ENCODE results near the gene HMGN2.
A peak's percentile ranks its signal among the peaks of the same experiment; 100 is the strongest.

HMGN2 gene

GRCh38 chr1:26472320-26472900, at the start of gene HMGN2:
TSS of gene HMGN2 (plus strand) at chr1:26472440. CDS start at chr1:26472613, 173 bp downstream.
- DNase-seq: peak; percentile 61 to 97 (median 89)

GRCh38 chr1:26429721-26430120, 42.5 kb upstream of the HMGN2 start:
- no peak for DNase-seq

- DNase-seq: peak; percentile 76 to 100 (median 98)
These were observed 40.1 kb upstream of the HMGN2 start, which contains the start of gene DHDDS for GRCh38 chr1:26431979-26432695. TSS of gene DHDDS (plus strand) at chr1:26432321. CDS start at chr1:26432946, 625 bp downstream.

- DNase-seq: no peak
These were observed 39.4 kb upstream of the HMGN2 start for GRCh38 chr1:26432793-26433192.

GRCh38 chr1:26434161-26434752, 38.0 kb upstream of the HMGN2 start:
- no peak for DNase-seq

- DNase-seq: no peak
These were observed 34.2 kb upstream of the HMGN2 start for GRCh38 chr1:26438041-26438440.

GRCh38 chr1:26440259-26440658, 32.0 kb upstream of the HMGN2 start:
- no peak for DNase-seq

- no peak for DNase-seq
These were observed 22.4 kb upstream of the HMGN2 start for GRCh38 chr1:26449868-26450267.

- no peak for DNase-seq
These were observed 21.3 kb upstream of the HMGN2 start for GRCh38 chr1:26450908-26451307.

- DNase-seq: no peak
These were observed 19.6 kb upstream of the HMGN2 start for GRCh38 chr1:26452459-26453183.

GRCh38 chr1:26459148-26459547, 13.1 kb upstream of the HMGN2 start:
- no peak for DNase-seq

GRCh38 chr1:26459573-26460031, 12.6 kb upstream of the HMGN2 start:
- peak in 9 of 56 donors; percentile 3 to 32 (median 16) for DNase-seq

GRCh38 chr1:26468911-26469310, 3.3 kb upstream of the HMGN2 start:
- DNase-seq: peak in 23 of 56 donors; percentile 5 to 49 (median 23)

GRCh38 chr1:26469558-26469957, 2.7 kb upstream of the HMGN2 start:
- DNase-seq: peak in 3 of 56 donors; percentile 5 to 8 (median 8)

GRCh38 chr1:26470878-26471497, 1.3 kb upstream of the HMGN2 start:
- DNase-seq: peak in 1 of 56 donors; percentile 12

GRCh38 chr1:26471498-26472319, 531 bp upstream of the HMGN2 start:
- DNase-seq: peak in 44 of 56 donors; percentile 17 to 91 (median 58)

GRCh38 chr1:26472901-26473845, 933 bp downstream of the HMGN2 start:
- DNase-seq: peak; percentile 76 to 98 (median 94)

- DNase-seq: no peak
These were observed 2.6 kb downstream of the HMGN2 start for GRCh38 chr1:26474818-26475217.

- no peak for DNase-seq
These were observed 3.7 kb downstream of the HMGN2 start for GRCh38 chr1:26475989-26476388.
